IMR-90 (cell line): ENCODE measurements around the gene SNX11. TPM values are rescaled to one million over a fixed set of nuclear protein-coding genes. Genes with fewer than 3 reads are reported as not detected.

ENCODE experiments used
- ATAC-seq: fragments of 200-7000 bp; cut with Tn5 transposase; 2 replicates; pipeline ENCODE4 v1.9.1; 2020; ENCODE audit warnings: low read depth, mild to moderate bottlenecking, moderate library complexity
- BruUV-seq: library from RNA; stranded (reverse); fragments of 400-500 nt; replicated peaks from 2 replicates; lab custom pipeline; 2021; lab: Mats Ljungman, UMichigan
- CTCF ChIA-PET: fragments of 300-600 bp; formaldehyde crosslinking; extraction: SDS; loops from one replicate; lab custom pipeline; 2021; ENCODE audit warnings: antibody characterized with exemption; lab: Yijun Ruan, JAX
- POLR2A ChIA-PET: fragments of 300-600 bp; sonication (Branson Sonifier 250); formaldehyde crosslinking; loops from one replicate; lab custom pipeline; 2022; ENCODE audit warnings: antibody characterized with exemption; ENCODE audit not compliant: unreplicated experiment; lab: Charles Lee
- DNase-seq: peaks from one replicate; pipeline ENCODE4 v3.0.0; 2013
- H2AFZ ChIP-seq: replicated peaks from 2 replicates; pipeline ENCODE3; 2013; ENCODE audit warnings: low read length, mild to moderate bottlenecking; ENCODE audit not compliant: poor library complexity
- H2AK5ac ChIP-seq: 2 replicates; pipeline ENCODE4 v1.6.1; 2013; ENCODE audit warnings: low read depth, low read length, inconsistent platforms
- H2AK9ac ChIP-seq: replicated peaks from 2 replicates; pipeline ENCODE3; 2013; ENCODE audit warnings: mild to moderate bottlenecking, low read depth, low read length, moderate library complexity; ENCODE audit not compliant: poor library complexity
- H2BK120ac ChIP-seq: 2 replicates; pipeline ENCODE4 v1.6.1; 2013; ENCODE audit warnings: low read depth, low read length, inconsistent platforms
- H2BK15ac ChIP-seq: 3 replicates; pipeline ENCODE4 v1.6.1; 2013; ENCODE audit warnings: low read depth, low read length, inconsistent platforms
- H2BK20ac ChIP-seq: 2 replicates; pipeline ENCODE4 v1.6.1; 2013; ENCODE audit warnings: low read depth, mild to moderate bottlenecking, inconsistent platforms, low read length, moderate library complexity
- H2BK5ac ChIP-seq: 2 replicates; pipeline ENCODE4 v1.6.1; 2013; ENCODE audit warnings: mild to moderate bottlenecking, low read depth, low read length, inconsistent platforms; ENCODE audit not compliant: poor library complexity, severe bottlenecking
- H3K14ac ChIP-seq: replicated peaks from 2 replicates; pipeline ENCODE4 v1.6.1; 2013; ENCODE audit warnings: low read depth, low read length, inconsistent platforms
- H3K18ac ChIP-seq: 2 replicates; pipeline ENCODE4 v1.6.1; 2013; ENCODE audit warnings: low read depth, low read length, control low read depth
- H3K23ac ChIP-seq: 2 replicates; pipeline ENCODE4 v1.6.1; 2013; ENCODE audit warnings: low read depth, low read length, inconsistent platforms
- H3K27ac ChIP-seq: 2 replicates; pipeline ENCODE4 v1.5.1; 2013; ENCODE audit warnings: mild to moderate bottlenecking, control low read depth, low read length; ENCODE audit not compliant: insufficient read depth
- H3K27me3 ChIP-seq: 2 replicates; pipeline ENCODE4 v1.6.1; 2013; ENCODE audit warnings: low read length; ENCODE audit not compliant: control insufficient read depth, insufficient read depth
- H3K36me3 ChIP-seq: 2 replicates; pipeline ENCODE4 v1.6.1; 2013; ENCODE audit warnings: low read length, mixed read lengths; ENCODE audit not compliant: control insufficient read depth, insufficient read depth
- H3K4ac ChIP-seq: 2 replicates; pipeline ENCODE4 v1.6.1; 2013; ENCODE audit warnings: low read depth, low read length, inconsistent platforms
- H3K4me1 ChIP-seq: 2 replicates; pipeline ENCODE4 v1.6.1; 2013; ENCODE audit warnings: low read length, mixed read lengths; ENCODE audit not compliant: control insufficient read depth, insufficient read depth
- H3K4me2 ChIP-seq: 2 replicates; pipeline ENCODE4 v1.6.1; 2013; ENCODE audit warnings: low read depth, mild to moderate bottlenecking, control low read depth, low read length, moderate library complexity
- H3K4me3 ChIP-seq: 2 replicates; pipeline ENCODE4 v1.5.1; 2013; ENCODE audit warnings: low read depth, mild to moderate bottlenecking, control low read depth, low read length, moderate library complexity; ENCODE audit not compliant: insufficient read depth
- H3K56ac ChIP-seq: 2 replicates; pipeline ENCODE4 v1.6.1; 2013; ENCODE audit warnings: low read length, inconsistent platforms; ENCODE audit not compliant: insufficient read depth; ENCODE audit errors: extremely low read depth
- H3K79me1 ChIP-seq, 2 experiments: 2 replicates each; pipeline ENCODE4 v1.6.1; 2013; ENCODE audit warnings: low read length in 2 of 2, inconsistent platforms in 1 of 2, low read depth in 1 of 2
- H3K9ac ChIP-seq: 2 replicates; pipeline ENCODE4 v1.6.1; 2013; ENCODE audit warnings: low read depth, low read length, control low read depth
- H3K9me1 ChIP-seq: 2 replicates; pipeline ENCODE4 v1.6.1; 2013; ENCODE audit warnings: low read length, inconsistent platforms; ENCODE audit not compliant: insufficient read depth
- H3K9me3 ChIP-seq: 2 replicates; pipeline ENCODE4 v1.6.1; 2013; ENCODE audit warnings: low read length; ENCODE audit not compliant: control insufficient read depth, insufficient read depth
- H4K20me1 ChIP-seq: 2 replicates; pipeline ENCODE4 v1.6.1; 2013; ENCODE audit warnings: low read length, inconsistent platforms; ENCODE audit not compliant: insufficient read depth
- H4K5ac ChIP-seq: 2 replicates; pipeline ENCODE4 v1.6.1; 2013; ENCODE audit warnings: mild to moderate bottlenecking, low read depth, low read length, control low read depth
- H4K8ac ChIP-seq, 2 experiments: 2 replicates each; pipeline ENCODE4 v1.6.1; 2013; ENCODE audit warnings: low read depth in 2 of 2, low read length in 2 of 2, control low read depth in 1 of 2, inconsistent platforms in 1 of 2
- H4K91ac ChIP-seq: 2 replicates; pipeline ENCODE4 v1.6.1; 2013; ENCODE audit warnings: low read depth, low read length, inconsistent platforms; ENCODE audit not compliant: insufficient read depth
- CHD1 ChIP-seq: IDR thresholded peaks from 2 replicates; pipeline ENCODE4 v1.6.1; 2012; ENCODE audit warnings: low read depth, low read length, improper control_type of control experiment
- FOS ChIP-seq: fragments of 150-350 bp; IDR thresholded peaks from 2 replicates; pipeline ENCODE4 v1.6.1; 2016; ENCODE audit warnings: low read depth, low read length
- USF2 ChIP-seq: fragments of 150-350 bp; IDR thresholded peaks from 2 replicates; pipeline ENCODE4 v1.6.1; 2017; ENCODE audit warnings: mild to moderate bottlenecking, antibody characterized with exemption, low read length, low read depth
- WGBS, 2 experiments: methylation state at CpG; one replicate each; pipeline versions ENCODE4 v1.1.5 to v1.1.7; 2013; ENCODE audit warnings: missing lambda C conversion rate in 2 of 2; ENCODE audit not compliant: insufficient read length in 1 of 2; ENCODE audit errors: extremely low coverage in 2 of 2; 5-methylcytosine and 5-hydroxymethylcytosine counted together
- dilution Hi-C: fragments of 300-500 bp; cut with HindIII; formaldehyde crosslinking; loops from one replicate; pipeline ENCODE4 v1.14.3; 2018; ENCODE audit warnings: low sequenced_read_pairs; ENCODE audit not compliant: unreplicated experiment
- in situ Hi-C: fragments of 300-500 bp; cut with MboI; formaldehyde crosslinking; loops from 3 replicates; pipeline ENCODE4 v1.14.3; 2019; ENCODE audit warnings: low sequenced_read_pairs, inconsistent platforms, mixed read lengths
- intact Hi-C: fragments of 100-400 bp; cut with micrococcal nuclease; formaldehyde crosslinking; loops from 2 replicates; pipeline ENCODE4 v1.10.0; 2022
- polyA plus RNA-seq, 3 experiments: library from polyadenylated mRNA; depleted of rRNA; stranded (reverse); fragments of >200 nt; gene quantifications; 2 replicates each; pipeline ENCODE4 v1.2.3, GENCODE V29; 2012; ENCODE audit warnings: low replicate concordance in 1 of 3
- total RNA-seq: library from RNA; depleted of rRNA; stranded (reverse); fragments of >200 nt; gene quantifications from 2 replicates; pipeline ENCODE4 v1.2.3, GENCODE V29; 2012

SNX11 gene
- total and polyA plus RNA-seq, 2 of the 4 experiments (the other 2 are of a cell fraction) = 14.7 to 16.9 TPM

- Histone ChIP-seq H2BK15ac (no peak overlapping the region), H3K4me1 (no peaks in the 10 kb centered on the region), H3K36me3 (no peaks in the 10 kb centered on the region), H3K9me1 (no peaks in the 10 kb centered on the region), H2AFZ (no peak overlapping the region), H2BK20ac (no peak overlapping the region), H2AK9ac (no peak overlapping the region), H3K18ac (no peak overlapping the region), H3K9ac (no peak overlapping the region), H2BK120ac (no peak overlapping the region), H3K56ac (no peak overlapping the region), H3K23ac (no peak overlapping the region), H3K4me2 (no peak overlapping the region), H2AK5ac (no peak overlapping the region), H4K91ac (no peak overlapping the region), H3K9me3 (no peaks in the 10 kb centered on the region; the same call in 1 of the 2 replicates), H4K8ac (no peak overlapping the region), H3K14ac (no peak overlapping the region), H3K27me3 (peaks cover 77% of the 10 kb centered on the region), H4K20me1 (peaks cover 3% of the 10 kb centered on the region; the same call in 1 of the 2 replicates), H3K79me1 (no peaks in the 10 kb centered on the region), H2BK5ac (no peak overlapping the region), H4K5ac (no peak overlapping the region), H3K4me3 (no peak overlapping the region), H3K27ac (no peak overlapping the region), H3K4ac (no peak overlapping the region)
- DNase-seq (no peak), ATAC-seq (no peak)
- intact Hi-C loops = no loop called here
- TF ChIP-seq FOS (no peak), CHD1 (no peak), USF2 (no peak)
- ChIA-PET POLR2A (no interaction called here), CTCF (no interaction called here)
- no CpG with 5 or more reads among the region's 3 CpGs for WGBS, 2 experiments
- in situ Hi-C loops = no loop called here
- dilution Hi-C loops = no loop called here
- BruUV-seq = no TSS peak
Measured at GRCh38 chr17:48151220-48151619, 43.7 kb downstream of the SNX11 start.
